HFF-Myc (cell line): Measurements from ENCODE around the gene TSPAN3.

ENCODE experiments used
- DNase-seq: peaks from one replicate; pipeline ENCODE4 v3.0.0-alpha.2; 2011; ENCODE audit warnings: low read depth; ENCODE audit errors: extremely low read depth
- H3K4me3 ChIP-seq: replicated peaks from 2 replicates; pipeline ENCODE4 v1.5.1; 2011; ENCODE audit warnings: low read depth, mild to moderate bottlenecking, control low read depth, low read length
- CTCF ChIP-seq: IDR thresholded peaks from 2 replicates; pipeline ENCODE4 v1.5.1; 2012; ENCODE audit warnings: mild to moderate bottlenecking, low read depth, low read length, control low read depth; ENCODE audit errors: missing control alignments

Gene TSPAN3

DNA sequence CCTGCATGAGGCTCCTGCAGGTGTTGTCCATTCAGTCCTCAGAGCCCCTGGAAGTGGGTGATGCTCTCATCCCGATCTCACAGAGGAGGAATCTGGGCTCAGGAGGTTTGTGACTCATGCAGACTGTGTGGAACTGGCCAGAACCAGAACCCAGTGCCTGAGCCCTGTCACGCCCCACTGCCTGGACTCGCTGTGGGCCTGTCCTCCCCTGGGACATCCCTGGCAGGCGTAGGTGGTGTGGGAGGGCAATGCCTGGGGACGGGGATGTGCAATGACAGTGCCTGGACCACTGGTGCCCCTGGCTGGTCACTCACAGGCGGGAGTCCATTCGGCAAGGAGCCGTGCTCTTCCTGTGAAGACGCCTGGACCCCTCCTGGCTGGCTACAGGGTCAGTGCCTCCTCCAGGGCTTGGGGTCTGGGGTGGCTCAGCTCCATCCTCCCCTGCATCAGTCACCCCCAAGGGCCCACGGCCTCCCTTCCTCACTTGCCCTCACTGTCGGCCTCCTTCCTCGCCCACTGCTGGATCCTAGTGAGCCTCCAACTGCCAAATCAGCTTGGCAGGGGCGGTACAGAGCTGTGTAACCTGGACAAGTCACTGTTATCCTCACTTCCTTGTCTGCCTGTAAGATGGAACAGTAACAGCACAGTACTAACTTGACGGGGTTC is 61.1 kb downstream of the TSPAN3 start:
- H3K4me3 ChIP-seq: no peak overlapping the region
- no peak for DNase-seq
- TF ChIP-seq CTCF: no peak

- DNase-seq: no peak
- no peak for TF ChIP-seq CTCF
- no peak overlapping the region for H3K4me3 ChIP-seq
Observed at GRCh38 chr15:77009176-77009575, 61.7 kb downstream of the TSPAN3 start.

GRCh38 chr15:77004189-77004588 is 66.7 kb downstream of the TSPAN3 start:
- no peak for DNase-seq
- TF ChIP-seq CTCF: no peak
- H3K4me3 ChIP-seq: no peak overlapping the region

DNA sequence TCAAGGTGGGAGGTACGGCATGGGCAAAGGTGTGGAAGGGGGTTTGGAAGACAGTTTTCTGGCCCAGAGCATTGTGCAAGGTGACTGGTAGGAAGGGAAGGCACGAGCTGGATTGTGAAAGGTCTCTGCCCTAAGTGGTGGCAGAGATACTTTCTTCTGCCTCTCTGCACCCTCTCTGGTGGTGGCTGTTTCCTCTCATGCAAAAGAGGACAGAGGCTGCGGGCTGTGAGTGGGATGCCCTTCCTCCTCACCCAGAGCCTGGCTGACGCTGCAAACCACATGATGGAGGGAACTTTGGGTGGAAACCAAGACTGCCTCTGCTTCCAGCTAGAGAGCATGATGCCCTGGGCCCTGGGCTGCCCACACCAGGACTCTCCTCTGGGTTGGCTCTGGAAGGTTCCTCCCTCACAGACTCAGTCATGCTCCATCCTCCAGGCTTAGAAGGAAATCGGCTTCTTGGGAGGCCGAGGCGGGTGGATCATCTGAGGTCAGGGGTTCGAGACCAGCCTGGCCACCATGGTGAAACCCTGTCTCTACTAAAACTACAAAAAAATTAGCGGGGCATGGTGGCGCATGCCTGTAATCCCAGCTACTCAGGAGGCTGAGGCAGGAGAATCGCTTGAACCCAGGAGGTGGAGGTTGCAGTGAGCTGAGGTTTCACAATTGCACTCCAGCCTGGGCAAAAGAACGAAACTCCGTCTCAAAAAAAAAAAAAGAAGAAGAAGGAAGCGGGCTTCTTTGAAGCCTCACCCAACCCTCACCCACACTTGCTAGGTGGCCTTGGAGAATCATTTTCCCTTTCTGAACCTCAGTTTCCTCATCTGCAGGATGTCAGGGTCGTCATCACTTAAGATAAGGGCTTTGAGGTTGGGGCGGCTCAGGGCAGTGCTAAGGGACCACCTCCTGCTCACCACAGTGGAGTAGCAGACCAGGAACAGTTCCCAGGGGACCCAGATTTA is 67.7 kb downstream of the TSPAN3 start:
- no peak for DNase-seq
- H3K4me3 ChIP-seq: no peak overlapping the region
- TF ChIP-seq CTCF: no peak

DNA sequence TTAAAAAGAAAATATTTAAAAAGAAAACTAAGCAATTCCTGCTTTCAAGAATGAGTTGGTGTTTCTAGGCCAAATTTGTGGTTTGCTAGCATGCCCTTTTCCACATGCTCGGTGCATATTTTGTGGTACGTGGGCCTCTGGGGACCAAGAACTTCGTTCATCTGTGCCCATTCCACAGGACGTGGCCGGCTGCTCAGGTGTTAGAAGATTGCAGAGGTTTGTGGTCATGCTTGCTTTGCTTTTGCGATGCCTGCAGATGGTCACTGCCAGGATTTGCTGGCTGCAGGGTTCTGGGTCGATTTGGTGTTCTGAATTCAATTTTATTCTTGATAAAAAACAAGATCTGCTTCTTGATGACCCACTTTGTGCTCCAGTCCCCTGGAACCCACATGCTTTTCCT is 68.5 kb downstream of the TSPAN3 start:
- no peak for DNase-seq
- no peak overlapping the region for H3K4me3 ChIP-seq
- no peak for TF ChIP-seq CTCF

DNA sequence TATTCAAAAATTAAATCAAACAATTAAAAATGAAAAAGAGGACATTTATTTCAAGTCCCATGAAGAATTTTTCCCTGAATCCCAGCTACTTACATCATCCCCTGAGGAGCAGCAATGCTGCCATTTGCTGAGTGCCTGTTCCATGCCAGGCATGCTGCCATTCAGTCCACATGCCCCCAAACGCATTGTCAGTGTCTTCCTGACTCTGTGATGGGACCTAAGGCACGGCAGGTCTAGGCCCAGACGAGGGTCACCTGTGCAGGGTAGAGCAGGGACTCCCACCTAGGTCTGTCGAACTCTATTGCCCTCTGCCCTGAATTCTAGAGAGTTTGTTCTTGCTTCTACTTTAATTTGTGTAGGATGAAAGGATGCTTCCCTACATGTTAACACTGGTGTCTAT is 68.9 kb downstream of the TSPAN3 start:
- DNase-seq: no peak
- no peak for TF ChIP-seq CTCF
- H3K4me3 ChIP-seq: no peak overlapping the region
